GM23338 (cell line): Measurements from ENCODE around the gene SNRNP35. TPM values are rescaled to one million over a fixed set of nuclear protein-coding genes. Genes with fewer than 3 reads are reported as not detected.

Experiments
- ATAC-seq: fragments of 200-7000 bp; cut with Tn5 transposase; 3 replicates; pipeline ENCODE4 v1.9.1; 2020
- DNase-seq: peaks from one replicate; pipeline ENCODE4 v3.0.0-alpha.2; 2015; ENCODE audit warnings: low spot score
- H2AFZ ChIP-seq: fragments of 200-600 bp; sonication (generic); 2 replicates; pipeline ENCODE4 v1.8.0; 2016; ENCODE audit warnings: antibody characterized with exemption, mild to moderate bottlenecking, moderate library complexity
- H3F3A ChIP-seq: fragments of 200-600 bp; sonication (generic); replicated peaks from 2 replicates; pipeline ENCODE4 v1.8.0; 2017; ENCODE audit warnings: antibody characterized with exemption, mixed run types, low read depth
- H3K27ac ChIP-seq: fragments of 200-600 bp; sonication (generic); 2 replicates; pipeline ENCODE4 v1.6.1; 2016; ENCODE audit warnings: low read depth
- H3K27me3 ChIP-seq: fragments of 200-600 bp; sonication (generic); 2 replicates; pipeline ENCODE4 v1.8.0; 2016; ENCODE audit warnings: mild to moderate bottlenecking, mixed run types, moderate library complexity; ENCODE audit not compliant: insufficient read depth
- H3K36me3 ChIP-seq: fragments of 200-600 bp; sonication (generic); 2 replicates; pipeline ENCODE4 v1.8.0; 2016; ENCODE audit warnings: mild to moderate bottlenecking; ENCODE audit not compliant: insufficient read depth
- H3K4me1 ChIP-seq: fragments of 200-600 bp; sonication (generic); 2 replicates; pipeline ENCODE4 v1.8.0; 2016; ENCODE audit warnings: mild to moderate bottlenecking, moderate library complexity; ENCODE audit not compliant: insufficient read depth
- H3K4me2 ChIP-seq: fragments of 200-600 bp; sonication (generic); 2 replicates; pipeline ENCODE4 v1.7.1; 2017; ENCODE audit warnings: mixed run types
- H3K4me3 ChIP-seq: fragments of 200-600 bp; sonication (generic); 2 replicates; pipeline ENCODE4 v1.6.1; 2016; ENCODE audit warnings: mixed run types
- H3K79me2 ChIP-seq: fragments of 200-600 bp; sonication (generic); replicated peaks from 2 replicates; pipeline ENCODE4 v1.8.0; 2017; ENCODE audit warnings: mild to moderate bottlenecking; ENCODE audit not compliant: insufficient read depth
- H3K9me2 ChIP-seq: fragments of 200-600 bp; sonication (generic); 2 replicates; pipeline ENCODE4 v1.8.0; 2017; ENCODE audit not compliant: insufficient read depth
- H4K20me1 ChIP-seq: fragments of 200-600 bp; sonication (generic); replicated peaks from 2 replicates; pipeline ENCODE4 v1.8.0; 2017; ENCODE audit warnings: mild to moderate bottlenecking; ENCODE audit not compliant: insufficient read depth
- H3K27ac Mint-ChIP-seq: 2 replicates; pipeline ENCODE4 v1.8.0; 2020; ENCODE audit warnings: inconsistent platforms, mild to moderate bottlenecking, moderate library complexity, mixed read lengths
- H3K27me3 Mint-ChIP-seq: 3 replicates; pipeline ENCODE4 v1.8.0; 2022; ENCODE audit warnings: low read depth, mild to moderate bottlenecking, moderate library complexity, mixed read lengths, inconsistent platforms; ENCODE audit not compliant: insufficient read depth, poor library complexity
- H3K36me3 Mint-ChIP-seq: 3 replicates; pipeline ENCODE4 v1.8.0; 2021; ENCODE audit warnings: low read depth, mild to moderate bottlenecking, inconsistent platforms, moderate library complexity, mixed read lengths
- H3K4me1 Mint-ChIP-seq: 3 replicates; pipeline ENCODE4 v1.8.0; 2020; ENCODE audit warnings: mild to moderate bottlenecking, inconsistent platforms, mixed read lengths
- H3K4me3 Mint-ChIP-seq: 3 replicates; pipeline ENCODE4 v1.8.0; 2021; ENCODE audit warnings: moderate library complexity, mild to moderate bottlenecking, inconsistent platforms, mixed read lengths
- H3K9me3 Mint-ChIP-seq: 3 replicates; pipeline ENCODE4 v1.8.0; 2020; ENCODE audit warnings: moderate library complexity, mild to moderate bottlenecking, inconsistent platforms, mixed read lengths
- CREB1 ChIP-seq: fragments of 250-450 bp; sonication (Bioruptor Pico); IDR thresholded peaks from 2 replicates; pipeline ENCODE4 v1.5.0; 2020; ENCODE audit warnings: low read depth, mild to moderate bottlenecking, moderate library complexity
- EZH2 ChIP-seq: fragments of 200-600 bp; sonication (generic); IDR thresholded peaks from one replicate; pipeline ENCODE4 v1.8.0; 2017; ENCODE audit warnings: antibody characterized with exemption, mild to moderate bottlenecking, low read depth; ENCODE audit not compliant: unreplicated experiment
- EZH2phosphoT487 ChIP-seq: fragments of 200-600 bp; sonication (generic); IDR thresholded peaks from one replicate; pipeline ENCODE4 v1.8.1; 2018; ENCODE audit warnings: antibody characterized with exemption; ENCODE audit not compliant: unreplicated experiment
- JUNB ChIP-seq: IDR thresholded peaks from one replicate; pipeline ENCODE4 v1.6.1; 2016; ENCODE audit warnings: antibody characterized with exemption; ENCODE audit not compliant: unreplicated experiment
- NANOG ChIP-seq: IDR thresholded peaks from 2 replicates; pipeline ENCODE4 v1.6.1; 2016; ENCODE audit warnings: antibody characterized with exemption, borderline replicate concordance
- REST ChIP-seq: IDR thresholded peaks from one replicate; pipeline ENCODE4 v1.6.1; 2018; ENCODE audit warnings: antibody characterized with exemption; ENCODE audit not compliant: unreplicated experiment
- STAT1 ChIP-seq: IDR thresholded peaks from one replicate; pipeline ENCODE4 v1.6.1; 2016; ENCODE audit warnings: antibody characterized with exemption; ENCODE audit not compliant: unreplicated experiment
- ZNF114 ChIP-seq: fragments of 250-450 bp; sonication (Bioruptor Pico); IDR thresholded peaks from 2 replicates; pipeline ENCODE4 v1.5.0; 2020; ENCODE audit warnings: mild to moderate bottlenecking, moderate library complexity
- ZNF331 ChIP-seq: fragments of 250-450 bp; sonication (Bioruptor Pico); IDR thresholded peaks from 2 replicates; pipeline ENCODE4 v1.5.0; 2020; ENCODE audit warnings: low read depth, mild to moderate bottlenecking, moderate library complexity
- ZNF462 ChIP-seq: fragments of 250-450 bp; sonication (Bioruptor Pico); IDR thresholded peaks from 2 replicates; pipeline ENCODE4 v1.5.0; 2020; ENCODE audit warnings: mild to moderate bottlenecking, moderate library complexity
- polyA plus RNA-seq: library from polyadenylated mRNA; unstranded; fragments of >200 nt; fragmentation: Nextera tagmentation; extraction: Ambion mirVana; gene quantifications from 2 replicates; pipeline ENCODE4 v1.2.1, GENCODE V29; 2016
- total RNA-seq: library from RNA; depleted of rRNA; stranded (reverse); fragments of >200 nt; shearing (Covaris generic); gene quantifications from 2 replicates; pipeline ENCODE4 v1.2.3, GENCODE V29; 2014
- TF ChIP-seq, protein P1 (sequence below): IDR thresholded peaks from 2 replicates; pipeline ENCODE4 v1.6.1; 2016; ENCODE audit warnings: antibody characterized with exemption

Gene SNRNP35
- total and polyA plus RNA-seq, 2 experiments from 2014 or later, result 8.4 to 38.4 TPM

DNA sequence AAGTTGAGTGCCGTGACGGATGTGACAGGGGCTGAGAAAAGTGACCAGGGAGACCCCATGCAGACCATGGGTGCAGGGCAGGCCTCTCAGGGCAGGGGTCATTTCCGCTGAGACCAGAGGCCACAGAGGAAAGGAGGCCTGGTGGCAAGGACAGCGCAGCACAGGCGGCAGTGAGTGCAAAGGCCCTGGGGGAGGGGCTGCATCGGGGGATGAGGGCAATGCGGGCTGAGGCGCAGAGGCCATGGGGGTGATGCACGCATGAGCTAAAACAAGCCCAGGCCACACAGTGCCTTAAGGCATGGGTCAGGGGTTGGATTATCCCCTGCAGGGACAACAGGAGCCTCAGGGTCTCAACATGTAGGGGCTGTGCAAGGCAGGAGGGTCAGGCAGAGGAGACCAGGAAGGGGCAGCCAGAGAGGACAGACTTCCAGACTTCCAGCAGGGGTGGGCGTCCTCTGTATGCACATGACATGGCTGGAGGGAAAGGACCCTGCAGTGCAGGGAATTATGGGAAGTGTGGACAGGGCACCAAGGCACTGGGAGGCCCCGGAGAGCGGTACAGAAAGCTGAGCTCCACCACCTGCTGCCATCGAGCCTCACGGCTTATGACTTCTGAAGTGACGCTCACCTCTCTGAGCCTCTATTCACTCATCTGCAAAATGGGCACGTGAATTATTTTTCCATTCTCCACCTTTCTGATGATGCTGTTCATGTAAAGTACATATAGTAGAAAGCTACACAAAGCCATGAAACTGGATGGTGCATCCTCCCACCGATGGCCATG lies 48.3 kb downstream of the SNRNP35 start:
- Histone ChIP-seq H3K4me1 (no peaks in the 10 kb centered on the region), H3K4me2 (no peak overlapping the region), H3K79me2 (no peaks in the 10 kb centered on the region), H4K20me1 (no peaks in the 10 kb centered on the region; the same call in 1 of the 2 replicates), H3K9me2 (no peaks in the 10 kb centered on the region), H3K27me3 (no peaks in the 10 kb centered on the region), H3F3A (no peaks in the 10 kb centered on the region), H3K4me3 (no peak overlapping the region), H2AFZ (no peak overlapping the region), H3K36me3 (no peaks in the 10 kb centered on the region), H3K27ac (no peak overlapping the region)
- no peak for TF ChIP-seq ZNF331
- Mint-ChIP-seq H3K27ac (no peak overlapping the region), H3K27me3 (peaks cover 5% of the 10 kb centered on the region), H3K4me1 (no peaks in the 10 kb centered on the region), H3K9me3 (no peaks in the 10 kb centered on the region), H3K4me3 (no peak overlapping the region), H3K36me3 (peaks cover 5% of the 10 kb centered on the region; the same call in 2 of the 3 replicates)
- ATAC-seq (no peak; the same call in 2 of the 3 replicates), DNase-seq (no peak)

DNA sequence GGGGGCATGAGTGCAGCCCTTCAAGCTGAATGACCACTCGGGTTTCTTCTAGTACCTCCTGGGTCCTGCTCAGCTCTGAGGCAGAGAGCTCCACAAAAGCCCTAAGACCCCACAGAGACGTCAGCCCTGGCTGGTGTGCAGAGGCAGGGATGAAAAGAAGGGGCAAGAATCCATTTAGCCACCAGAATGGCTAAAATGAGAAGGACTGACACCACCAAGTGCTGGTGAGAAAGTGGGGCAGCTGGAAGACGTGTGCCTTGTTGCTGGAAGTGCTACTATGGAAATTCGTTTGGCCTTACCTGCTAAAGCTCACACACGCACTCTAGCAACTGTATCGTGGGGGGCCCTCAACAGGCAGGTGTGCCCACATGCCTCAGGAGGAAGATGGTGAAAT lies 48.9 kb downstream of the SNRNP35 start:
- H3K9me3 Mint-ChIP-seq, result no peaks in the 10 kb centered on the region
- TF ChIP-seq STAT1 (no peak), REST (no peak), ZNF462 (CRISPR knock-in tag) (no peak), EZH2phosphoT487 (no peak), EZH2 (no peak), ZNF114 (CRISPR knock-in tag) (no peak), NANOG (no peak), CREB1 (CRISPR knock-in tag) (no peak), JUNB (no peak), ZNF331 (no peak)
- TF ChIP-seq, protein P1, sequence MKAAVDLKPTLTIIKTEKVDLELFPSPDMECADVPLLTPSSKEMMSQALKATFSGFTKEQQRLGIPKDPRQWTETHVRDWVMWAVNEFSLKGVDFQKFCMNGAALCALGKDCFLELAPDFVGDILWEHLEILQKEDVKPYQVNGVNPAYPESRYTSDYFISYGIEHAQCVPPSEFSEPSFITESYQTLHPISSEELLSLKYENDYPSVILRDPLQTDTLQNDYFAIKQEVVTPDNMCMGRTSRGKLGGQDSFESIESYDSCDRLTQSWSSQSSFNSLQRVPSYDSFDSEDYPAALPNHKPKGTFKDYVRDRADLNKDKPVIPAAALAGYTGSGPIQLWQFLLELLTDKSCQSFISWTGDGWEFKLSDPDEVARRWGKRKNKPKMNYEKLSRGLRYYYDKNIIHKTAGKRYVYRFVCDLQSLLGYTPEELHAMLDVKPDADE, result no peak

More for the DNA sequence above, 48.9 kb downstream of the SNRNP35 start:
- peaks cover 5% of the 10 kb centered on the region for H3K27me3 Mint-ChIP-seq
- Histone ChIP-seq H3K36me3 (no peaks in the 10 kb centered on the region), H3K9me2 (no peaks in the 10 kb centered on the region), H3K27me3 (no peaks in the 10 kb centered on the region), H3K27ac (no peak overlapping the region), H3F3A (no peaks in the 10 kb centered on the region), H3K4me1 (no peaks in the 10 kb centered on the region), H4K20me1 (no peaks in the 10 kb centered on the region; the same call in 1 of the 2 replicates), H3K4me2 (no peak overlapping the region), H3K79me2 (no peaks in the 10 kb centered on the region), H3K4me3 (no peak overlapping the region), H2AFZ (no peak overlapping the region)
- no peaks in the 10 kb centered on the region for H3K4me1 Mint-ChIP-seq
- no peak overlapping the region for H3K4me3 Mint-ChIP-seq
- ATAC-seq (no peak), DNase-seq (no peak)
- H3K36me3 Mint-ChIP-seq, result peaks cover 5% of the 10 kb centered on the region; the same call in 2 of the 3 replicates
- no peak overlapping the region for H3K27ac Mint-ChIP-seq
